Stimulated activated CD4-positive, alpha-beta T cell treated with anti-CD3 and anti-CD28 coated beads, Interleukin-12 subunit alpha, Interleukin-12 subunit beta, amount 100 ng/mL, for 24 hours (primary cell): ENCODE measurements around the gene TGFBR2.

Experiments
- DNase-seq, 2 experiments: peaks; one replicate each; pipeline ENCODE4 v3.0.0-alpha.2; 2020; ENCODE audit warnings: low read depth in 2 of 2

The TGFBR2 gene

GRCh38 chr3:30637310-30638219 is 31.2 kb downstream of the TGFBR2 start:
- DNase-seq = no peak

DNA sequence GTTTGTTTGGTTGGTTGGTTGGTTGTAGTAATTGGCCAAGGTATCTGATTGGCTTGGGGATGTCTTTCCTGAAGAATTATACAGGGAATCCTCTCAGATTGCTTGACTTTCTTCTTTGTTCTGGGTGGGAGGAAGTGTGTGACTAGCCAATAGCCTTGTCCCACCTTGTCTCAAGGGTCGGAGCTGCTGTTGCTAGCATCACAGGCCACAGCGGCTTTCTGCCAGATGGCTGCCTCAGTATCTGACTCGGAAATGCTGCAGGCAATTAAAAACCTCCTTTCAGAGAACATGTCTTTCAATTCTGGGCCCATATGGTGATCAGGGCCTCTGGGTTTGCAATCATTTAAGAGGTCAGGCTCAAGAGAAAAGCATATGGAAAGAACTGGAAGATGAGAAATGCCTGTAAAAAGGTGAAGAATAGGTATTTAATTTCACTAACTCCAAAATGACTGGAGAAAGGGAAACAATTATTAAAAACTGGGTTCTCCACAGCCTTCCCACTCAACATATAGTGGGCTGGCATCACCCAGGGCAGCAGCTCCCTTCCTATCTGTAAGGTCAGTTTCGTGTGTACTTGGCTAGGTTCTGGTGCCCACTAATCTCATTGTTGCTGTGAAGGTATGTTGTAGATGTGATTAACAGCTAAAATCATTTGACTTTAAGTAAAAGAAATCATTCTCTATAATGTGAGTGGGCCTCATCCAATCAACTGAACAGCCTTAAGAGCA is 32.4 kb downstream of the TGFBR2 start:
- DNase-seq = no peak

DNA sequence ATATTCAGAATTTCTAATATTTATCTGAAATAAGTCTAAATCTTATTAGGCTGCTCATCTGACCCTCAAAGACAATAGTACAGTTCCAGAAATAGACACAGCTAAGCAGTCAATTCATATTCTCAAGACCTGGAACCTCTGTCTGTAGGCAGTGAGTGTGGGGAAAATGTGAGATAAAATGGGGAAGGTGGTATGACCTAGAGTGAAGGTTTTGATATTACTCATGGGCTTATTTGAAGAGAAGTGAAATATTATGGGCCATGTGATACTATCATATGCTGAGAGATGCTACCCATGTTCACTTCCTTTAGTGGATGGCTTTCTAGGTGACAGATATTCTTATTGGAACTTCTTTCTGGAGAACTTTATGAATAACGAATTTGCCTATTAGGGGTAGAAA is 33.5 kb downstream of the TGFBR2 start:
- no peak for DNase-seq

DNA sequence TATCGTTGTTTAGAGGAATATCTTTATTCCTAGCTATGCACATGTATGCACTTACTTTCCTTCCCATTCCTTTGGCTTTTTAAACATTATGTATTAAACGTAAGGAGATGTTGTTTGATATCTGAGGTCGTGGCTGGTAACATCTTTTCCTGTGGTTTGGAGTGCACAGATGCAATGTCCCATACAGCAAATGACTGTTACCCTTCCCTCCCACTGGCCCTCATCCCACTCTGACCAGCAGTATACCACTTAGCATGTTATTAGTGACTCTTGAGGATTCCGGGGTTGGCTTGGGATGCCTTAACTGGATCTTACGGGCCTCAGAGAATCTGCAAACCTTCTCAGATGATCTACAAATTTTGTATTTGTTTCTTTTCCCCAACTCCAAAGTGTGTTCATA is 34.5 kb downstream of the TGFBR2 start:
- DNase-seq = no peak

DNA sequence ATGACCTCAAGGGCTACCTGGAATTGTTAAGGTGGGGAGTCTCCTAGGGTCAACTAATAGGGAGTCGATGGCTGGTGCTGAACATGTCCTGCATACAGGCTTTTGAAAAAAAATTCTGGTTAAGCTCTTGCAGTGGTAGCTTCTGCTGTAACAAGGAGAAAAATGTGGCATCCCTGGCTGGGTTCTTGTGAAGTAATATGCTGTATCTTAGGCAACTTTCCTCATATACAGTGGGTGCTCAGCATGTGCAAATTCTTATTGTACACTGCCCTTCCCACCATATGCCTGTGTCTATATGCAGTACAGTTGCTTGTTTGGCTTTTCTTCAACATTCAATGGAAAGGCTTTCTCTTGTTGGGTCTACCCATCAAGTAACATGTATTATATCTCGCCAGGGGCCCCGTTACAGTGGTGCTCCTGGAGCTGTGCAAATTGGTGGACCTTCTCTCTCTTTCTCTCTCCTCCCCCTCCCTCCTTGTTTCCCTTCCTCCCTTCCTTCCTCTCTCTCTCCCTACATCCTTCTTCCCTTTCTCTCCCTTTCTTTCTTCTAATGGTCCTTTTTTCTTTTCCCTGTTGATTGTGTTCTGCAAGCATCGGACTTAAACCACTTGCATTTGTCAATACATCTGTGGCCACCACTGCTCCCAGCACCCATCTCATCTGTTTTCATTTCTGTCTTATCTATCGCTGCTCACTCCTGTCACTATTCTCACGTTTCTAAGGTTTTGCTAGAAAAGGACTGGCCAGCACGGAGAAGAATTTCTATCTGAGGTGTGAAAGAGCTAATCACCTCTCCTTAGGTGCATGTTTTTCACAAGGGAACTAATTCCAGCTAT is 35.2 kb downstream of the TGFBR2 start:
- DNase-seq = no peak

- DNase-seq = no peak
Observed at GRCh38 chr3:30642849-30643361, 36.5 kb downstream of the TGFBR2 start.

DNA sequence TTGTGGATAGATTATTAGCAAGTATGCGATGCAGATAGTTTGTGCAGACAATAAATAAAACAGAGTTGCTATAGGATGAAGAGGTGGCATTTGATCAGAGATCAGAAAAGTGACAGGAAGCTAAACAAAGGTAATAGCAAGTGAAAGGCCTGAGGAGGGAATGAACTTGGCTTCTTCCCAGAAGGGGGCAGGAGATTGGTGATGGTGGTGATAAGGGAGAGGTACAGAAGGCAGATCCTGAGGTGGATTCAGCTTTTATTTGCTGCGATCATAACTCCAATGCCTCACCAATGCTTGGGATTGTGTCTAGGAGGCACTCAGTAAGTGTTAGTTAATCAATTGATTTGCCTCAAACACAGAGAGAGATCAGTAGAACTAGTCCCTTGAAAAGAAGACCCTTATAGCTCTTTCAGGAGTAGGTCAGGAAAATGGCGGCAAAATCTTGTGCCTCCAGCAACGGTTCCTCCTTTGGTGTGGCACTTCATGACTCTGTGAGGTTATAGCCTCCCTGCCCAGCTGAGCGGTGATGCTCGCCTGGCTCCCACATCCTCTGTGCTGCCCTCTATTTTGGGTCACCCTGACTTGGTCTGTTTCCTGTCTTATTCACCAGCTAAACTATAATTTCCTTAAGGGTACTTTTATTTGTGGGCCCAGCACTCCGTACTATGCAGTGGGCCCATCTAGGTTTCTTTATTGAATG is 37.5 kb downstream of the TGFBR2 start:
- DNase-seq = no peak

GRCh38 chr3:30644615-30645014 is 38.2 kb downstream of the TGFBR2 start:
- peak in 1 of 2 experiments; percentile 40 for DNase-seq

DNA sequence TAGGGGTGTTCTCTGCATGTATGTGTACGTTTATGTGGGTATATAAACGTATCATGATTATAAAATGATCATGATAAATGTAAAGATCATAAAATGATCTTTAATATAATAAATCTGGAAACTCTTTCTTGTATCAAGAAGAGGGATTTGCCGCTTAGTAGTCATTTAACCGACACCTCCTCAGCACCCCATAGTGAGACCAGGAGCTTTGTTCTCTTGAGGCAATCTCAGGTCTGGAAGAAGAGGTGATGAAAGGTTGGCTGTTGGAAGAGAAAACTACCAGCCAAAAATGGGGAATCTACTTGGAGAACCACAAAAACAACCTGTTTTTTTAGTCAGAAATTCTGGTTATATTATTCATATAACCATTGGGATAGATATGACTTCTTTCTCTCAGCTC is 38.7 kb downstream of the TGFBR2 start:
- no peak for DNase-seq

DNA sequence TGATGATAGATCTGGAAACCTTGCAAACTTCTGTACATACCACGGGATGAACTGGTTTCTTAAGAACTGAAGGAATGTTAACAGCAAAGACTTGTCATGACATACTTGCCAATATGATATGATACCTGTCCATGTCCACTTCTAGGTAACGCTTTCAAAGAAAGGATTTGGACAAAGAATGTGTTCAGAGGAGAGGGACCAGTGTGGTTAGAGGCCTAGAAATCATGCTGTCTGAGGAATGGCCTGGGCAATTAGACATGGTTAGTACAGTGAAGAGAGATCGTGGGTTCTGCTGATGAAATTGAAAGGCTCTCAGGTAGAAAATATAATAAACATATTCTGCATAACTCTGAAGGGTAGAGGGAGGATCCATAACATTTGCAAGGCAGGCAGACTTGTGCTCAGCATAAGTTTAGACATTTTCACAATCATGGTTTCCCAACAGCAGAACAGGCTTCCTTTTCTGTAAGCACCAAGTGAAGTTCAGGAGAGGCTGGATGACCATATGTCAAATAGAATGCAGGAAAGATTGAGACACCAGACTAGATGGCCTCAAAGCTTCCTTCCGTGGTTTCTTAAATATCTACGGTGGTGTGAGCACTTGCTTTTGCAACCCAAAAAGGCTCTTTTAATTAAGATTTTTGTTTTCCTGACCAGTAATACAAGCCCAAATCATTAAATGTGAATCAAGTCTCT is 39.9 kb downstream of the TGFBR2 start:
- DNase-seq = no peak

DNA sequence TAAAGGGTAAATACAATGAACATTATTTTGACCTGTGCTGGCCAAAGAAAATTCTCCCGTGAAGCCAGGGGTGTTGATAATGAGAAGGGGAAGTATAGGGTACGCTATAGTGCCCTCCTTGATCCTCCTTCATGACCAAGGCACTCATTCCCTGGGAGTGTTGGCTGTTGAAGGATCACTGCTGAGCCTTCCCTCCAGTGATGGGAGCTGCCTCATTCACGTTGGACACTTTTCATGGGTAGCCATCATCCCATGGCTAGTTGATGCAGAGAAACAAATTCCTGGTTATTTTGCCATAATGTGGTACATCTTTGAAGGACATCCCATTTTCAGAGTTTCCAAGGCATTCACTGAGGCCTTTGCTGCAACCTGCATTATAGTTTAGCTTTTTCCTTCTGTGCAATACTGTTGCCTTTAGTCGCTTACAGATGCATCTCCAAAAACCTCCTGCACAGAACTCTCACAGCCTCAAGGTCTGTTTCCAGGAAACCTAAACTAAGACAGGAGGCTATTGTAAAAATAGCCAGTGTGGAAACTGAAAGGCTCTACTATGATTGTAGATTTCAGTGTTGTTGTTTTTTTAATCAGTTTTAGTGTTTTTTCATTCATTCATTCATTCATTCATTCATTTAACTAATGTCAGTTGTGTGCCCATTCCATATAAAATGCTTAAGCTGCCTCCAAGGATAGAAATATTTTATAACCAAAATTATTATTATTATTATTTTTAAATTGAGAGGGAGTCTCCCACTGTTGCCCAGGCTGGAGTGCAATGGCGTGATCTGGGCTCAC is 40.8 kb downstream of the TGFBR2 start:
- no peak for DNase-seq

- DNase-seq = no peak
Observed at GRCh38 chr3:30648670-30649357, 42.4 kb downstream of the TGFBR2 start.

DNA sequence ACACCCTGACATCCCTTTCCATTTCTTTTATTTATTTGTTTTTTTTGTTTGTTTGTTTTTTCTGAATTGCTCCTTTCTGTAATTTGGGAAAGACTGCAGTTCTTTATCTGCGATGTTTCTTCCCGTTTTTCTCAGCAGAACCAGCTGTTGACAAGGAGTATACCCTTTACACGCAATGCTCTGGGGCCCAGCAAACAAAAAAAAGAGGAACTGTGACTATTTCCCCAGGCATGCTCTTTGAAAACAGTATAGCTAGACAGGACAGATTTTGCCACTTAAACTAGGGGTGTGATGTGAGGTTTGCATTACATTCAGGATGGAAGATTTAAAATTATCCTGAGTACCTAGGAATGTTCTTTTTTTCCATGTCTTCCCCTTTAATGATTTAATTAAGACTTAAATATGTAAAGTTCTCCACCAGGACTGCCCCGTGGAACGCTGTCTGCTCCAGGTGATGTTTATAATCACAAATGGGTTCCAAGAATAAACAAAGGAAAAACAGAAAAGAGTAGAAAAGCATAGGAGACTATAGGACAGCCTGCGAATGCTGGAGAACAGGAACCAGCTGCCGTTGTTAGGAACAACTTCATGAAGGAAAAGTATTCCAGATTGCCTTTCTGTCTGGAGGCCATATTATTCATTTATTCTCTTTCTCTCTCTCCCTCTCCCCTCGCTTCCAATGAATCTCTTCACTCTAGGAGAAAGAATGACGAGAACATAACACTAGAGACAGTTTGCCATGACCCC is 43.3 kb downstream of the TGFBR2 start:
- no peak for DNase-seq

DNA sequence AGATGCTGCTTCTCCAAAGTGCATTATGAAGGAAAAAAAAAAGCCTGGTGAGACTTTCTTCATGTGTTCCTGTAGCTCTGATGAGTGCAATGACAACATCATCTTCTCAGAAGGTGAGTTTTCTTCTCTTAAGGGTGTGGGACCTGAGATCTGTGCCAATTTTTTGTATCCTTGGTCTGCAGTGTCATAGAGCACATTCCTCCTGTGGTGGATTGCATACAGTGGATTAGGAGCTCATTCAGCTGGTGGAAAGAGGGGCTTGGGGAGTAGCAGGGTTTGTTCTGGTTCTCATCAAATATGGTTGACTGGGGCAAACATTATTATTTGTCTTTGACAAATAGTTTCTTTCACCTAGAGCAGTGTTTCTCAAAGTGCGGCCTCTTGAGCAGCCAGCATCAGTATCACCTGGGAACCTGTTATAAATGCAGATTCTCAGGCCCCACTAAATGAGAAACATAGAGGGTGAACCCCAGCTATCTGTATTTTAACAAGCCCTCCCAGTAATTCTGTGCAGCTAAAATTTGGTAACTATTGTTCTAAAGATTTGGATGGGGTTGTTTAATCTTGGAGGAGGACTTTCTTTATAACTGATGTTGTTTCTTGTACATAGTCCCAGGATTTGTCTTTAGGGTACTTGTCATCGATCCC is 44.1 kb downstream of the TGFBR2 start:
- DNase-seq = no peak

DNA sequence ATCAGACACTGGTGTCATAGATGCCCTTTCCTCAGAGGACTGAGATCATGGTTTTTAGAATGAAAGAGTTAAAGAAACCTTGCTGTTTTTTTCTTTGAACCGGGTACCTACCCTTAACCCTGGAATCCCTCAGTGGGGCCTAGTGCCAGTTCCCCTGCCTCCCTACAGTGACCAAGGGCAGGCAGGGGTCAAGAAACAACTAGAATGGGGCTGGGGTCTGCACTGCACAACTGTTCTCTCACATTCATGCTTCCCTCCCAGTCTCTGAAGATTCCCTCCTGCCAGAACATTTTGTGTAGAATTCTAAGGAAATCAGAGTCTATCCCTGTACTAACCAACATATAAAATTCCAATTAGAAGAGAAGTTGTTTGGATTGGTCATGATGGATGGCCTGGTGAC is 47.9 kb downstream of the TGFBR2 start:
- no peak for DNase-seq

- no peak for DNase-seq
Observed at GRCh38 chr3:30655187-30655812, 48.9 kb downstream of the TGFBR2 start.

GRCh38 chr3:30656624-30657141 is 50.3 kb downstream of the TGFBR2 start:
- DNase-seq = no peak
